Fibroblast of pulmonary artery (primary cell): ENCODE data around the gene EFHC2.

Source experiments
- DNase-seq: peaks from one replicate; pipeline ENCODE4 v3.0.0-alpha.2; 2010; ENCODE audit warnings: low read depth
- H3K4me3 ChIP-seq: replicated peaks from 2 replicates; pipeline ENCODE4 v1.5.1; 2011; ENCODE audit warnings: low read depth, mild to moderate bottlenecking, control low read depth, low read length, moderate library complexity
- CTCF ChIP-seq: IDR thresholded peaks from 2 replicates; pipeline ENCODE4 v1.5.1; 2011; ENCODE audit warnings: mild to moderate bottlenecking, control low read depth, low read length, inconsistent platforms; ENCODE audit errors: missing control alignments

EFHC2 gene

GRCh38 chrX:44152852-44153251, 190.6 kb downstream of the EFHC2 start:
- TF ChIP-seq CTCF: no peak
- no peak overlapping the region for H3K4me3 ChIP-seq
- peak; percentile 40 for DNase-seq

- no peak for DNase-seq
- H3K4me3 ChIP-seq: no peak overlapping the region
- no peak for TF ChIP-seq CTCF
Measured at GRCh38 chrX:44147130-44147529, 196.3 kb downstream of the EFHC2 start.

- DNase-seq: no peak
- TF ChIP-seq CTCF: no peak
Measured at GRCh38 chrX:44144177-44144945, 199.1 kb downstream of the EFHC2 start.

GRCh38 chrX:44143061-44143602, 200.3 kb downstream of the EFHC2 start:
- H3K4me3 ChIP-seq: no peak overlapping the region
- no peak for DNase-seq
- no peak for TF ChIP-seq CTCF

More at GRCh38 chrX:44144177-44144945, 199.1 kb downstream of the EFHC2 start:
- H3K4me3 ChIP-seq: no peak overlapping the region

GRCh38 chrX:44130189-44130588, 213.3 kb downstream of the EFHC2 start:
- H3K4me3 ChIP-seq: no peak overlapping the region
- no peak for TF ChIP-seq CTCF
- DNase-seq: no peak

- TF ChIP-seq CTCF: no peak
- no peak for DNase-seq
- H3K4me3 ChIP-seq: no peak overlapping the region
Measured at GRCh38 chrX:44113337-44113736, 230.1 kb downstream of the EFHC2 start.

- DNase-seq: no peak
- TF ChIP-seq CTCF: no peak
- no peak overlapping the region for H3K4me3 ChIP-seq
Measured at GRCh38 chrX:44106864-44107263, 236.6 kb downstream of the EFHC2 start.
